SK-N-SH (cell line): ENCODE measurements around the gene ERC1. TPM values are rescaled to one million over a fixed set of nuclear protein-coding genes. Genes with fewer than 3 reads are reported as not detected.

Experiments used
- CTCF ChIA-PET: fragments of 300-600, 350-600 bp; formaldehyde crosslinking; extraction: SDS; loops from one replicate; lab custom pipeline; 2021; lab: Yijun Ruan, JAX
- POLR2A ChIA-PET: fragments of 350-600 bp; sonication (Branson Sonifier 250); formaldehyde crosslinking; extraction: SDS; loops from one replicate; lab custom pipeline; 2020; ENCODE audit warnings: antibody characterized with exemption, inconsistent platforms; lab: Yijun Ruan, JAX
- DNase-seq: peaks from one replicate; pipeline ENCODE4 v3.0.0; 2012
- H2AFZ ChIP-seq: fragments of 200-600 bp; sonication (generic); 2 replicates; pipeline ENCODE4 v1.8.1; 2016; ENCODE audit warnings: antibody characterized with exemption, mild to moderate bottlenecking, low read depth
- H3F3A ChIP-seq: fragments of 200-600 bp; sonication (generic); replicated peaks from 2 replicates; pipeline ENCODE3; 2016; ENCODE audit warnings: antibody characterized with exemption, mild to moderate bottlenecking; ENCODE audit not compliant: insufficient read depth
- H3K27ac ChIP-seq, 2 experiments: fragments of 200-500 bp in 1 of 2; fragments of 200-600 bp in 1 of 2; sonication (Bioruptor generic) in 1 of 2; sonication (generic), shearing (Covaris generic) in 1 of 2; 2 replicates each; pipeline versions ENCODE4 v1.5.1 to v1.6.1; 2014 to 2016; ENCODE audit warnings: low read depth in 2 of 2, inconsistent platforms in 1 of 2, low read length in 1 of 2, mild to moderate bottlenecking in 1 of 2, mixed read lengths in 1 of 2
- H3K27me3 ChIP-seq: fragments of 200-600 bp; sonication (generic), shearing (Covaris generic); 2 replicates; pipeline ENCODE4 v1.6.1; 2016; ENCODE audit warnings: mixed run types; ENCODE audit not compliant: insufficient read depth
- H3K36me3 ChIP-seq, 2 experiments: fragments of 200-500 bp in 1 of 2; fragments of 200-600 bp in 1 of 2; sonication (Bioruptor generic) in 1 of 2; sonication (generic) in 1 of 2; replicated peaks in 1 of 2; 2 replicates each; pipeline versions ENCODE3 to v1.5.1; 2014 to 2016; ENCODE audit warnings: low read length in 1 of 2, mild to moderate bottlenecking in 1 of 2; ENCODE audit not compliant: insufficient read depth in 2 of 2, control insufficient read depth in 1 of 2
- H3K4me1 ChIP-seq, 2 experiments: fragments of 200-500 bp in 1 of 2; fragments of 200-600 bp in 1 of 2; sonication (Bioruptor generic) in 1 of 2; sonication (generic), shearing (Covaris generic) in 1 of 2; 2 replicates each; pipeline versions ENCODE4 v1.5.1 to v1.6.1; 2014 to 2016; ENCODE audit warnings: low read depth in 1 of 2, low read length in 1 of 2, mixed run types in 1 of 2; ENCODE audit not compliant: insufficient read depth in 2 of 2, control insufficient read depth in 1 of 2
- H3K4me2 ChIP-seq: fragments of 200-600 bp; sonication (generic), shearing (Covaris generic); 2 replicates; pipeline ENCODE4 v1.6.1; 2017; ENCODE audit warnings: mixed run types
- H3K4me3 ChIP-seq, 2 experiments: fragments of 200-500 bp in 1 of 2; fragments of 200-600 bp in 1 of 2; sonication (Bioruptor generic) in 1 of 2; sonication (generic), shearing (Covaris generic) in 1 of 2; 2 replicates each; pipeline versions ENCODE4 v1.5.1 to v1.8.1; 2014 to 2016; ENCODE audit warnings: low read depth in 2 of 2, inconsistent platforms in 1 of 2, low read length in 1 of 2, mild to moderate bottlenecking in 1 of 2, mixed read lengths in 1 of 2, moderate library complexity in 1 of 2
- H3K79me2 ChIP-seq: fragments of 200-600 bp; sonication (generic); 2 replicates; pipeline ENCODE4 v1.8.1; 2017; ENCODE audit warnings: mild to moderate bottlenecking; ENCODE audit not compliant: insufficient read depth
- H3K9ac ChIP-seq: fragments of 200-600 bp; sonication (generic); 2 replicates; pipeline ENCODE4 v1.6.1; 2017; ENCODE audit warnings: mixed run types
- H3K9me2 ChIP-seq: fragments of 200-600 bp; sonication (generic); 2 replicates; pipeline ENCODE4 v1.6.1; 2017; ENCODE audit warnings: mixed run types
- H3K9me3 ChIP-seq: fragments of 200-600 bp; sonication (generic); 2 replicates; pipeline ENCODE4 v1.6.1; 2017; ENCODE audit warnings: mixed run types, mild to moderate bottlenecking, moderate library complexity
- H4K20me1 ChIP-seq: fragments of 200-600 bp; sonication (generic); 2 replicates; pipeline ENCODE4 v1.6.1; 2017; ENCODE audit warnings: mild to moderate bottlenecking, mixed run types; ENCODE audit not compliant: insufficient read depth
- CHD2 ChIP-seq: fragments of 150-350 bp; IDR thresholded peaks from 2 replicates; pipeline ENCODE4 v1.6.1; 2018; ENCODE audit warnings: low read length; ENCODE audit not compliant: partially characterized antibody
- CTCF ChIP-seq: fragments of 200-600 bp; sonication (generic); IDR thresholded peaks from 2 replicates; pipeline ENCODE4 v1.6.1; 2017; ENCODE audit warnings: antibody characterized with exemption, mild to moderate bottlenecking, moderate library complexity
- ELF1 ChIP-seq: IDR thresholded peaks from 2 replicates; pipeline ENCODE4 v1.4.0; 2012
- EZH2phosphoT487 ChIP-seq: fragments of 200-600 bp; sonication (generic); IDR thresholded peaks from 2 replicates; pipeline ENCODE4 v1.6.1; 2017; ENCODE audit warnings: low read depth, mixed run types, mild to moderate bottlenecking, antibody characterized with exemption, moderate library complexity, borderline replicate concordance
- FOXJ3 ChIP-seq: sonication (generic); formaldehyde crosslinking; IDR thresholded peaks from 2 replicates; pipeline ENCODE4 v1.5.1; 2020; ENCODE audit warnings: mild to moderate bottlenecking, missing genetic modification reagents
- FOXM1 ChIP-seq: IDR thresholded peaks from 2 replicates; pipeline ENCODE4 v1.4.0; 2012; ENCODE audit warnings: low read depth, mild to moderate bottlenecking
- GABPA ChIP-seq: IDR thresholded peaks from 2 replicates; pipeline ENCODE4 v1.4.0; 2012; ENCODE audit warnings: low read depth, mild to moderate bottlenecking
- GATA2 ChIP-seq: sonication (generic); formaldehyde crosslinking; IDR thresholded peaks from 2 replicates; pipeline ENCODE4 v1.5.0; 2020; ENCODE audit warnings: mild to moderate bottlenecking, missing genetic modification reagents
- MAX ChIP-seq: IDR thresholded peaks from 2 replicates; pipeline ENCODE4 v1.4.0; 2012; ENCODE audit warnings: low read depth
- MEF2A ChIP-seq: IDR thresholded peaks from 2 replicates; pipeline ENCODE4 v1.4.0; 2012; ENCODE audit warnings: low read depth, borderline replicate concordance
- NRF1 ChIP-seq: IDR thresholded peaks from 2 replicates; pipeline ENCODE4 v1.6.1; 2012; ENCODE audit warnings: low read depth, mild to moderate bottlenecking, low read length
- POLR2AphosphoS5 ChIP-seq: IDR thresholded peaks from 2 replicates; pipeline ENCODE4 v1.6.1; 2012; ENCODE audit warnings: low read depth, low read length
- RAD21 ChIP-seq: IDR thresholded peaks from 2 replicates; pipeline ENCODE4 v1.6.1; 2012; ENCODE audit warnings: mild to moderate bottlenecking, low read length
- RCOR1 ChIP-seq: fragments of 150-350 bp; IDR thresholded peaks from 2 replicates; pipeline ENCODE4 v1.6.1; 2017; ENCODE audit warnings: antibody characterized with exemption, low read length
- RFX5 ChIP-seq: IDR thresholded peaks from 2 replicates; pipeline ENCODE4 v1.6.1; 2012; ENCODE audit warnings: mild to moderate bottlenecking, improper control_type of control experiment, low read length
- SIN3A ChIP-seq: IDR thresholded peaks from 2 replicates; pipeline ENCODE4 v1.6.1; 2012; ENCODE audit warnings: low read depth, mild to moderate bottlenecking, low read length, moderate library complexity, borderline replicate concordance
- TAF1 ChIP-seq: IDR thresholded peaks from 2 replicates; pipeline ENCODE4 v1.6.1; 2012; ENCODE audit warnings: low read depth, mild to moderate bottlenecking, low read length, moderate library complexity, borderline replicate concordance
- TCF12 ChIP-seq: IDR thresholded peaks from 2 replicates; pipeline ENCODE4 v1.4.0; 2012
- USF1 ChIP-seq: IDR thresholded peaks from 2 replicates; pipeline ENCODE4 v1.4.0; 2012; ENCODE audit warnings: low read depth, borderline replicate concordance
- ZBTB33 ChIP-seq: IDR thresholded peaks from 2 replicates; pipeline ENCODE4 v1.4.0; 2012; ENCODE audit warnings: low read depth, borderline replicate concordance
- WGBS: methylation state at CpG from one replicate; pipeline ENCODE4 v1.1.6; 2017; ENCODE audit warnings: low lambda C conversion rate; 5-methylcytosine and 5-hydroxymethylcytosine counted together
- polyA plus RNA-seq, 3 experiments: library from polyadenylated mRNA; depleted of rRNA; stranded (reverse); fragments of >200 nt; gene quantifications; 2 replicates each; pipeline ENCODE4 v1.2.3, GENCODE V29; 2012
- TF ChIP-seq, protein P1 (sequence below): fragments of 150-350 bp; IDR thresholded peaks from 2 replicates; pipeline ENCODE4 v1.6.1; 2016; ENCODE audit warnings: mild to moderate bottlenecking, low read depth, low read length

The ERC1 gene
- polyA plus RNA-seq, 1 of the 3 experiments (the other 2 are of a cell fraction), result 7.5 TPM

DNA sequence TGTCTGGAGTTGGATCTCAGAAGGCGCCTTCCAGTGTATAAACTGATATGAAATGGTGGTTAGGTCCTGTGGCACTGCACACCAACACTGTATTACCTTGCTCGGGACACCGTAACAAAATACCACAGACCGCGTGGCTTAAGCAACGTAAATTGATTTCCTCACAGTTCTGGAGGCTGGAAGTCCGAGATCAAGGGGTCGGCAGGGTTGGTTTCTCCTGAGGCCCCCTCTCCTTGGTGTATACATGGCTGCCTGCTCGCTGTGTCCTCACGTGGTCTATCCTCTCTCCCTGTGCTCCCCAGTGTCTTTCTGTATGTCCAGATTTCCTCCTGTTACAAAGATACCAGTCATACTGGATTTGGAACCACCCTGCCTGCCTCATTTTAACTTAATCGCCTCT, 475.0 kb downstream of the ERC1 start (continued):
- TF ChIP-seq, protein P1, sequence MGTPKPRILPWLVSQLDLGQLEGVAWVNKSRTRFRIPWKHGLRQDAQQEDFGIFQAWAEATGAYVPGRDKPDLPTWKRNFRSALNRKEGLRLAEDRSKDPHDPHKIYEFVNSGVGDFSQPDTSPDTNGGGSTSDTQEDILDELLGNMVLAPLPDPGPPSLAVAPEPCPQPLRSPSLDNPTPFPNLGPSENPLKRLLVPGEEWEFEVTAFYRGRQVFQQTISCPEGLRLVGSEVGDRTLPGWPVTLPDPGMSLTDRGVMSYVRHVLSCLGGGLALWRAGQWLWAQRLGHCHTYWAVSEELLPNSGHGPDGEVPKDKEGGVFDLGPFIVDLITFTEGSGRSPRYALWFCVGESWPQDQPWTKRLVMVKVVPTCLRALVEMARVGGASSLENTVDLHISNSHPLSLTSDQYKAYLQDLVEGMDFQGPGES, result no peak
- TF ChIP-seq CHD2 (no peak), RFX5 (no peak), POLR2AphosphoS5 (no peak), RCOR1 (no peak), NRF1 (no peak), MEF2A (no peak), TAF1 (no peak)

DNA sequence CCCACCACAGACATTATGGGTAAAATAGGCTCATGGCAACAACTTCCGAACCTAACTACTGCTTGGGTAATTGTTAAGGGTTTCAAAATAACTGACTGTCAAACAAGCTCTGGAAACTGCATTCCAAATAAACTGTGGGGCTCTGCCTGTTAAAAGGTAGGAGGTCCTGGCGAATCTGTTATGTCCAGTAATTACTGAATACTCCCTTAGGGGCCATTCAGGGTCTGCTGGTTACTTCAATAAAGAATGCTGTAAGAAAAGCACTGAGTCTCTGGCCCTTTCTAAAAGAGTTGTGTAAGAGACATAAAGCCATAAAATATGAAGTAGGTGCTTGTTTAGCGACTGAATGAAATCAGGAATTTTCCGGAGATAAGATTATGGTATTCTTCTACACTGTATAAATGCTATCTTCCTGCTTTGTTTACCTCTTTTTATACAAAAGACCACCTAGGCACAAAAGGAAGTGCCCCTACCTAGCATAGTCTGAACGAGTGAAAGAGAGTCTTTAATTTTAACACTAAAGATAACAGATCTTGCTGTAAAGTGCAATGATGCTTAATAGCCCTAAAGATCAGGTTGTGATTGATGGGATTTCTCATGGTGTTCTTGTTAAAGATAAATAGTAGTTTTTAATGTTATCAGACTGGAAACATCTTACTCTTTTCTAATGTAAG, 475.6 kb downstream of the ERC1 start:
- Histone ChIP-seq H3K27me3 (no peaks in the 10 kb centered on the region), H3F3A (peaks cover 6% of the 10 kb centered on the region), H4K20me1 (no peaks in the 10 kb centered on the region), H3K36me3 (peaks cover 0 to 5% of the 10 kb centered on the region in 2 experiments), H3K4me2 (no peak overlapping the region), H3K4me3 (no peak overlapping the region), H3K9ac (no peak overlapping the region), H3K9me2 (no peaks in the 10 kb centered on the region), H3K4me1 (peaks cover 3 to 18% of the 10 kb centered on the region in 2 experiments; a peak in 3 of 4 replicates), H3K79me2 (peaks cover 2% of the 10 kb centered on the region; the same call in 1 of the 2 replicates), H2AFZ (no peak overlapping the region), H3K27ac (no peak overlapping the region), H3K9me3 (no peaks in the 10 kb centered on the region; the same call in 1 of the 2 replicates)
- ChIA-PET POLR2A (no interaction called here), CTCF (interaction anchor here (1.6 kb wide), 1 partner anchor 117 kb away, joined by 3 read pairs; no protein-coding TSS in a partner anchor)
- no peak for DNase-seq
- WGBS, result 93% methylated on average over 5 of the region's 5 CpGs
- no peak for TF ChIP-seq FOXM1
- no peak for TF ChIP-seq TAF1
- no peak for TF ChIP-seq EZH2phosphoT487
- TF ChIP-seq ZBTB33, result no peak
- no peak for TF ChIP-seq SIN3A
- no peak for TF ChIP-seq ELF1
- no peak for TF ChIP-seq RAD21
- no peak for TF ChIP-seq MAX
- TF ChIP-seq FOXJ3 (CRISPR knock-in tag), result no peak
- TF ChIP-seq POLR2AphosphoS5, result no peak
- TF ChIP-seq, protein P1, result no peak
- TF ChIP-seq TCF12, result no peak
- no peak for TF ChIP-seq NRF1
- no peak for TF ChIP-seq RCOR1
- no peak for TF ChIP-seq GABPA
- no peak for TF ChIP-seq GATA2
- no peak for TF ChIP-seq RFX5
- no peak for TF ChIP-seq CTCF
- no peak for TF ChIP-seq MEF2A
- TF ChIP-seq USF1, result no peak
